Measurements from ENCODE around the gene BMPR2.
A peak's percentile ranks its signal among the peaks of the same experiment; 100 is the strongest.

The BMPR2 gene

GRCh38 chr2:202375609-202376408 is at the start of gene BMPR2:
BMPR2 (plus strand) TSS chr2:202376327; CDS start chr2:202377475, 1,148 bp downstream.
- H3K9me3 ChIP-seq (ENCODE audit: insufficient read depth, low read length) = no peaks in the 10 kb centered on the region
- DNase-seq (ENCODE audit: low read depth, low spot score) = peak; percentile 85
- TF ChIP-seq SUZ12 (IDR thresholded peaks at IDR 0.05; ENCODE audit: extremely low read depth, insufficient read depth, insufficient read length) (no peak), YY1 (IDR thresholded peaks at IDR 0.05; ENCODE audit: insufficient read depth, insufficient read length) (no peak), ZNF274 (IDR thresholded peaks at IDR 0.05; ENCODE audit: low read depth, low read length) (no peak)
- H3K27me3 ChIP-seq (ENCODE audit: insufficient read depth, insufficient read length) = no peaks in the 10 kb centered on the region
- no peaks in the 10 kb centered on the region for H3K36me3 ChIP-seq (ENCODE audit: insufficient read depth, insufficient read length, low read length)
- H3K4me1 ChIP-seq (ENCODE audit: insufficient read depth, insufficient read length) = peaks cover 3% of the 10 kb centered on the region
- peak within 1 kb of the TSS; percentile 98 for H3K9ac ChIP-seq (ENCODE audit: insufficient read length, low read depth)
- peak within 1 kb of the TSS; percentile 97 for H3K4me3 ChIP-seq (ENCODE audit: insufficient read length, low read depth)

- Histone ChIP-seq H3K36me3 (ENCODE audit: insufficient read depth, insufficient read length, low read length) (peaks cover 4% of the 10 kb centered on the region), H3K4me1 (ENCODE audit: insufficient read depth, insufficient read length) (peaks cover 3% of the 10 kb centered on the region), H3K9ac (ENCODE audit: insufficient read length, low read depth) (no peak overlapping the region), H3K4me3 (ENCODE audit: insufficient read length, low read depth) (no peak overlapping the region), H3K27me3 (ENCODE audit: insufficient read depth, insufficient read length) (no peaks in the 10 kb centered on the region), H3K9me3 (ENCODE audit: insufficient read depth, low read length) (no peaks in the 10 kb centered on the region)
- no peak for TF ChIP-seq SUZ12 (IDR thresholded peaks at IDR 0.05; ENCODE audit: extremely low read depth, insufficient read depth, insufficient read length)
- TF ChIP-seq YY1 (IDR thresholded peaks at IDR 0.05; ENCODE audit: insufficient read depth, insufficient read length) = no peak
- TF ChIP-seq ZNF274 (IDR thresholded peaks at IDR 0.05; ENCODE audit: low read depth, low read length) = no peak
- DNase-seq (ENCODE audit: low read depth, low spot score) = peak; percentile 28
Observed at GRCh38 chr2:202327858-202328257, 48.3 kb upstream of the BMPR2 start.

- Histone ChIP-seq H3K4me3 (ENCODE audit: insufficient read length, low read depth) (no peak overlapping the region), H3K9ac (ENCODE audit: insufficient read length, low read depth) (no peak overlapping the region), H3K36me3 (ENCODE audit: insufficient read depth, insufficient read length, low read length) (no peaks in the 10 kb centered on the region), H3K4me1 (ENCODE audit: insufficient read depth, insufficient read length) (peaks cover 3% of the 10 kb centered on the region), H3K27me3 (ENCODE audit: insufficient read depth, insufficient read length) (no peaks in the 10 kb centered on the region), H3K9me3 (ENCODE audit: insufficient read depth, low read length) (no peaks in the 10 kb centered on the region)
- DNase-seq (ENCODE audit: low read depth, low spot score) = no peak
- no peak for TF ChIP-seq SUZ12 (IDR thresholded peaks at IDR 0.05; ENCODE audit: extremely low read depth, insufficient read depth, insufficient read length)
- TF ChIP-seq ZNF274 (IDR thresholded peaks at IDR 0.05; ENCODE audit: low read depth, low read length) = no peak
- TF ChIP-seq YY1 (IDR thresholded peaks at IDR 0.05; ENCODE audit: insufficient read depth, insufficient read length) = no peak
Observed at GRCh38 chr2:202335791-202336467, 40.2 kb upstream of the BMPR2 start.

- Histone ChIP-seq H3K4me1 (ENCODE audit: insufficient read depth, insufficient read length) (peaks cover 3% of the 10 kb centered on the region), H3K9me3 (ENCODE audit: insufficient read depth, low read length) (no peaks in the 10 kb centered on the region), H3K36me3 (ENCODE audit: insufficient read depth, insufficient read length, low read length) (no peaks in the 10 kb centered on the region), H3K27me3 (ENCODE audit: insufficient read depth, insufficient read length) (no peaks in the 10 kb centered on the region), H3K4me3 (ENCODE audit: insufficient read length, low read depth) (no peak overlapping the region), H3K9ac (ENCODE audit: insufficient read length, low read depth) (no peak overlapping the region)
- DNase-seq (ENCODE audit: low read depth, low spot score) = no peak
- no peak for TF ChIP-seq SUZ12 (IDR thresholded peaks at IDR 0.05; ENCODE audit: extremely low read depth, insufficient read depth, insufficient read length)
Observed at GRCh38 chr2:202337151-202337550, 39.0 kb upstream of the BMPR2 start.

GRCh38 chr2:202337706-202338346 is 38.3 kb upstream of the BMPR2 start:
- Histone ChIP-seq H3K9me3 (ENCODE audit: insufficient read depth, low read length) (no peaks in the 10 kb centered on the region), H3K4me3 (ENCODE audit: insufficient read length, low read depth) (no peak overlapping the region), H3K9ac (ENCODE audit: insufficient read length, low read depth) (no peak overlapping the region), H3K36me3 (ENCODE audit: insufficient read depth, insufficient read length, low read length) (no peaks in the 10 kb centered on the region), H3K27me3 (ENCODE audit: insufficient read depth, insufficient read length) (no peaks in the 10 kb centered on the region), H3K4me1 (ENCODE audit: insufficient read depth, insufficient read length) (peaks cover 3% of the 10 kb centered on the region)
- no peak for TF ChIP-seq YY1 (IDR thresholded peaks at IDR 0.05; ENCODE audit: insufficient read depth, insufficient read length)
- TF ChIP-seq SUZ12 (IDR thresholded peaks at IDR 0.05; ENCODE audit: extremely low read depth, insufficient read depth, insufficient read length) = no peak
- TF ChIP-seq ZNF274 (IDR thresholded peaks at IDR 0.05; ENCODE audit: low read depth, low read length) = no peak
- no peak for DNase-seq (ENCODE audit: low read depth, low spot score)

GRCh38 chr2:202339071-202339870 is 36.9 kb upstream of the BMPR2 start:
- peaks cover 3% of the 10 kb centered on the region for H3K4me1 ChIP-seq (ENCODE audit: insufficient read depth, insufficient read length)
- H3K9ac ChIP-seq (ENCODE audit: insufficient read length, low read depth) = no peak overlapping the region
- TF ChIP-seq YY1 (IDR thresholded peaks at IDR 0.05; ENCODE audit: insufficient read depth, insufficient read length) = no peak
- TF ChIP-seq SUZ12 (IDR thresholded peaks at IDR 0.05; ENCODE audit: extremely low read depth, insufficient read depth, insufficient read length) = no peak
- TF ChIP-seq ZNF274 (IDR thresholded peaks at IDR 0.05; ENCODE audit: low read depth, low read length) = no peak
- DNase-seq (ENCODE audit: low read depth, low spot score) = no peak
- no peaks in the 10 kb centered on the region for H3K36me3 ChIP-seq (ENCODE audit: insufficient read depth, insufficient read length, low read length)
- H3K4me3 ChIP-seq (ENCODE audit: insufficient read length, low read depth) = no peak overlapping the region
- no peaks in the 10 kb centered on the region for H3K9me3 ChIP-seq (ENCODE audit: insufficient read depth, low read length)
- no peaks in the 10 kb centered on the region for H3K27me3 ChIP-seq (ENCODE audit: insufficient read depth, insufficient read length)
